HG02973 (cell line): ENCODE results near the gene MIA3.

ENCODE experiments used
- ATAC-seq: cut with Tn5 transposase; IDR thresholded peaks from one replicate; pipeline ENCODE4 v1.9.1; 2021; ENCODE audit warnings: moderate library complexity; ENCODE audit not compliant: unreplicated experiment

The MIA3 gene

DNA sequence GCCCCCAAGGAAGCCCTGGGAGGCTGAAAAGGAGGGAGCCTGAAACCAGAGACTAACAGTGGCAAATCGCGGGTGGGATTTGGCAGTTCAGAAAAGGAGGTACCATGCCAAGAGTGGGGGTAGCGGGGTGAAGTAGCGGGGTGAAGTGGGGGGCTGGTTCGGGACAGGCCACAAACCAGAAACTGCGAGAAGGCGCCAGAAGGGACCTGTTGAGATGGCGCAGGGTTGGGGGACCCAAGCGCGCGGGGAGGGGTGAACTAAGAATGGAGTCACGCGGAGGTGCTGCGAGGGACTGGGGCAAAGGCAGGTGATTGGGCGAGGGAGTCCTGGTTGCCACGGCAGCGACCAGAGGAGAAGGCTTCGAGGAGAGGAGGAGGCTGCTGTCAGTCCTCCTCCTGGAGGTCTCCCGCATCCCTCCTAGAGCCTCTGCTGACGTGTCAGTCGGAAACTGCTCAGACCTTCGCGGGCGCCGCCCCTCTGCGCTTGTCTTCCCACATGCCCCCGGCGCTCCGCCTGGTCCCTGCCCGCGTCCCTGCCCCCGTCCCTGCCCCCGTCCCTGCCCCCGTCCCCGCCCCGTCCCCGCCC lies 438 bp upstream of the MIA3 start:
- ATAC-seq: peak; percentile 86

DNA sequence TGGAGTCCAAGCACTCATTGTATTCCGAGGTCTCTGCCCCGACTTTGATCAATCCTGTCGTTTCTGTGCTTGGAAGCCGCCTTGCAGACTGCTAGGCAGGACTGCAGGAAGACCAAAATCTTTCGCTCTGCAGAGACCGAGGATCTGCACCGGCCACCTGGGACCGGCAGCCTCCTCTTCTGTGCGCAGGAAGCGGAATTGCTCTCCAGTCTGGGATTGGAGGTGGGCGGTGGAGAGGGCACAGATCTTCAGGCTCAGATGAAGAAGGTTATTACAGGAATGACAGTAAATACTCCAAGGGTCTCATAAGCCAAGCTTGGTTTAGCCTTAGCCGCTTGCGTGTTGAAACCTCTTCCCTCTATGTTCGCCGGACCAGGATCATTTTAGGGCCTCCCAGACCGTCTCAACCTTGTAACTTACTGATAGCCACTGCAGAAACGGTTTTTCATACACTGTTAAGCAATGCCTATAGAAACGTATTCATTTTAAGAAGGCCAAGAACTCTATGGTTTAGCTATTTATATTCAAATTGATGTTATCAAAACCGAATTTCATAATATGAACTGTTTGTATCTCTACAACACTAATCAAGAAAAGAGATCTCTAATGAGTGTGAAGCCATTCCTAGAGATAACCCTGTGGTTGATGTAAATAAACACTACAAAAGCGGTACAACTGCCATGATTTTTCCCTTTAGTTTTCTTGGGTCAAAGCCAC lies 1.1 kb downstream of the MIA3 start:
- ATAC-seq: no peak

DNA sequence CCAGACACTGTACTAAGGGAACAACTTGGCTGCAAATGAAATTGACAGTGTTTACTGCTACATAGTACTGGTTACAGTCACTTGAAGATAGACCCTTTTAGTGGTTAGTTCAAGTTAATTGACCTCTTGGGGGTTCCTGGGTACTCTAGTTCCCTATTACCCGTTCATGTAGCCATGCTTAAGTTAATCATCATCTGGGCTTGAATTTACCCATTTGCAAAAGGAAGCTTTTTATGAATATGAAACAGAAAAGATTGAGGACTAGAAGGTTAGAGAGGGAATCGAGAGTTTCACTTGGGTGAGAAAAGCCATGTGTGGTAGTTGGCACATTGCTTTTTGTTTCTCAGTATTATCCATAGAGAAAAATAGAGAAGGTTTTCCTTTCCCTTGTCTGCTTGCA lies 2.7 kb downstream of the MIA3 start:
- ATAC-seq: peak; percentile 29

DNA sequence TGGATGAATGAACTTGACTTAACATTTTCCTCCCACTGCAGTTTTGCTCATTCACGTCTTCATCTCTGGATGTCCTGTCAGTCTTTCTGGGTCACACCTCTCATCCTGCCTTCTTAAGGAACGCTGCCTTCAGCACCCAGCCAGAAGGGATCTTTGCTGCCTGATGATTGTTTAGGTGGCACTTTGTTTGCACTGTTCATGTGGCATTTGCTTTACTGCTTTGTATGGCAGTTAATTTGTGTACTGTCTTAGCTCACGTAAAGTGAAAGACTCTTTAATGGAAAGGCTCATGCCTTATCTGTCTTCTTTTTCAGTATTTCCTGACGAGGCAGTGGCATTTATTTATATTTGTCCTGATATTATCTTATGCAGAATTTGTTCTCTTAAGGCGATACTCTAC lies 4.9 kb downstream of the MIA3 start:
- no peak for ATAC-seq

DNA sequence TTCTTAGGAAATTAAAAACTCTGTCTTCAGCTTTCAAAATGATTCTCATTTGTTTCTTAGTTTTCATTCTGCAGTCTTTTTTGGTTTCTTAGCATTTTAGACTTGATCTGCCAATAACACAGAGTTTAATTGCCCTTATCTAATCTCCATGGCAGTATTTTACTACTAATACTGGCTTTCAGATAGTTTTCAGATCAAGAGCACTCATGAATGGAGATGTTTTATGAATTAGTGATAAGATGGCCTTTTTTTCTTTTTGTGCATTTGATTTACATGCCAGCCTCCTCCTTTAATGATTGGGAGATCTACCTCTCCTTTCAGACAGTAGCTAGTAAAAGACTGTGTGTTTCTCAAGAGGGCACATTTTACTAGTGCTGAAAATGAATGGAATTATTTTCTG lies 5.6 kb downstream of the MIA3 start:
- ATAC-seq: no peak

DNA sequence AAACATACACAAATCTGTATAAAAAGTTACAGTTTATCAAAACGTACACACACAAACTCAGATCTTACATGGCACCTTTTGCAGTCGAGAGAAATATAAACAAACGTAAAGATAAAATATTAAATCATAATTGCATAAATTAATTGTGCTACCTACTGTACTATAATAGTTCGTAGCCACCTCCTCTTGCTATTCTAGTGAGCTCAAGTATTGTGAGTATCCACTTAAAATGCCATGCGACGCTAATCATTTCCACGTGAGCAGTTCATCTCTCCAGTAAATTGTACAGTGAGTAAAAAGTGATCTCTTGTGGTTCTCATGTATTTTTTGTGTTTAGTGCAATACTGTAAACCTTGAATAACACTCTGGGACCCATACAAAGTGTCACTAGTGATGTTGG lies 6.3 kb downstream of the MIA3 start:
- ATAC-seq: no peak

DNA sequence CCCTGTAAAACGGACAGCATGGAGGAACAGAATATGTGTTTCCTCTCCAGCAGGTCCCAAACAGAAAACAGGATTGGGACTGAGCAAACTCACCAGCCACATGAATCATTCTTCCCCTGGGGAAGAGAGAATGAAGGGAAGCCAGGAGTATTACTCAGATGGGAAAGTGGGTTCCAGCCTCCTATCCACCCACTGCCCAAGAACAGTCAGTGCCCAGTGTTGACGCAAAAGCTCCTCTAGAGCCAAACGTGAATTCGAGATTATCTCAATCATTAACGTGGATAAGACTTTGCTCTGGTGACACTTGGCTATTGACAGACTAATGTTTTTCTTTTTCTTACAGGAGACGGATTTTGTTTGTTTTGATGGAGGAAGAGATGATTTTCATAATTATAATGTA lies 9.3 kb downstream of the MIA3 start:
- ATAC-seq: no peak

DNA sequence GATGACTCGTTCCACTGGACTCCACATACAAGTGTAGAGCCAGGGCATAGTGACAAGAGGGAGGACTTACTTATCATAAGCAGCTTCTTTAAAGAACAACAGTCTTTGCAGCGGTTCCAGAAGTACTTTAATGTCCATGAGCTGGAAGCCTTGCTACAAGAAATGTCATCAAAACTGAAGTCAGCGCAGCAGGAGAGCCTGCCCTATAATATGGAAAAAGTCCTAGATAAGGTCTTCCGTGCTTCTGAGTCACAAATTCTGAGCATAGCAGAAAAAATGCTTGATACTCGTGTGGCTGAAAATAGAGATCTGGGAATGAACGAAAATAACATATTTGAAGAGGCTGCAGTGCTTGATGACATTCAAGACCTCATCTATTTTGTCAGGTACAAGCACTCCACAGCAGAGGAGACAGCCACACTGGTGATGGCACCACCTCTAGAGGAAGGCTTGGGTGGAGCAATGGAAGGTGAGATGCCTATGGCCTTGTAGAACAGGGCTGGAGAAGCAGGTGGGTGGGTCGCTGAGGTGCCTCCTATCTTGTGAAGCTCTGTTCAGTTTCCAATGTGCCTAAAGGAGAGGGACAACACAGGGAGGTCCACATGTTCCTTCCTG lies 12.1 kb downstream of the MIA3 start:
- ATAC-seq: no peak

DNA sequence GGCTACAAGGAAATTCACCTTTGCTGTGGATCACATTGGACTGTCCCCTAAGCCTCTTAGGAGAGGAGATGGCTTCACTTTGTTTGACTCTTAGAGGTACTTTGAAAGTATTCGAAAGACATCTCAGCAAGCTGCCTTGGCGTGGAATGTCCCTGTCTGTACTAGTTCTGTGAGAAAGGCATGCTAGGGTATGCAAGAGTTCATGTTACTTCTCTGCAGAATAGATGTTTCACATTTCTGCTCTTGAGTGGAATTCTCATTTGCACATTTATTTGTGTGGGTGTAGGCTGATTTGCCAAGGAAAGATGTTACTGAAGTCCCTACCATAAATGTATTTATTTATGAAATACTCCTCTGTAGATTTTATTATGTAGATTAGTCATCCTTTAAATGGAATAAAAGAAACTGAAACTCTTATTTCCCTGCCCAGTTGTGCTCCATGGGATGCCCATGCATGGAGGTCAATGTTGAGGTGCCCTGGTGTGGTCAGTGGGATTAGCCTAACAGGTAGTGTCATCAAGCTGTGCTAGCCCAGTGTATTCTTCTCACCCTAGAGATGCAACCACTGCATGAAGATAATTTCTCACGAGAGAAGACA lies 13.8 kb downstream of the MIA3 start:
- no peak for ATAC-seq

DNA sequence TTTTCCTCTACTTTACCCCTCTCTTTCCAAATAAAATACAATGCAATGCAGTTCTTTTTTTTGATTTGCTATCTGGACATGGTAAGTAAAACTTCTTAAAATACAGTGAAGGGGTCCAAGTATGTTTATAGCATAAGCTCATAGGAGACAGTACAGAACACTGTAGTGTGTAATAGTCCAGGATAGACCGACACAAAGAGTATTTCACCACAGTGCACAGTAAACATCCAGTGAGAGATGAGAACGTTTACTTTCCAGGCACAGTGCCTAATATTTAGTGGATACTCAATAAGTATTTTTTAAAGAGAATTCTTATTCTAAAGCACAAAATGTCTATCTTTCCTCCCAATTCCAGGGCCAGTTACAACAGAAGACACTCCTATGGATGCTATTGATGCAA lies 14.9 kb downstream of the MIA3 start:
- no peak for ATAC-seq

DNA sequence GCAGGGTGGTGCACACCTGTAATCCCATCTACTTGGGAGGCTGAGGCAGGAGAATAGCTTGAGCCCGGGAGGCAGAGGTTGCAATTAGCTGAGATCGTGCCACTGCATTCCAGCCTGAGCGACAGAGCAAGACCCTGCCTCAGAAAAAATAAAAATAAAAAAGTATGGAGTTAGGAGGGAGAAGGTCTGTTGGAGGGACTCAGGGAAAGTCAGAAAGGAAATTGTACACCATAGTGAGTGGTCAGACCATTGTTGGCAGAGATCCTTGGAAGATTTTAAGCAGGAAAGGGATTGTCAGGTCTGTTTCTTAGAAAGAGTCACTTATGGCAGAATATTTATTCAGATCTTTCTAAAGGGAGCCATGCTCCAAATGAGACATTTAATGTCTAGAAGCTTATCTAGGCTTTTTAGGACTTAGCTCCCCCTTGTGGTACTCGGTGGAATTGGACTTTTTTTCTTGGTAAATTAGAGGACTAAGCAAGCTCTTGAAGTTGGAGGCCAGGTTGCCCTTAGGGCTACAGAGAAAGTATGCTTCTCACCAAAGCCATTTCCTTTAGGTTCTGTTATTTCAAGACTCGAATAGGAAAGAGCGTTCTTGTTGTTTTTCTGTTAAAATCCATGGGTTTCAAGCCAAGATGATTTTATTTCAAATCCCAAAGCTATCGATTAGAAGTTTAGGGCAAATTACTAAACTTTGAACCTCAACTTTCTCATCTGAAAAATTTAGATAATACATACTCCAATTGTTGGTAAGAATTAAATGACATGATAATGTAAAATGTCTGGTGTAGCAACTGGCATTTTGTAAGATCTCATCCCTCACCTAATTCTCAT lies 16.5 kb downstream of the MIA3 start:
- peak; percentile 80 for ATAC-seq

DNA sequence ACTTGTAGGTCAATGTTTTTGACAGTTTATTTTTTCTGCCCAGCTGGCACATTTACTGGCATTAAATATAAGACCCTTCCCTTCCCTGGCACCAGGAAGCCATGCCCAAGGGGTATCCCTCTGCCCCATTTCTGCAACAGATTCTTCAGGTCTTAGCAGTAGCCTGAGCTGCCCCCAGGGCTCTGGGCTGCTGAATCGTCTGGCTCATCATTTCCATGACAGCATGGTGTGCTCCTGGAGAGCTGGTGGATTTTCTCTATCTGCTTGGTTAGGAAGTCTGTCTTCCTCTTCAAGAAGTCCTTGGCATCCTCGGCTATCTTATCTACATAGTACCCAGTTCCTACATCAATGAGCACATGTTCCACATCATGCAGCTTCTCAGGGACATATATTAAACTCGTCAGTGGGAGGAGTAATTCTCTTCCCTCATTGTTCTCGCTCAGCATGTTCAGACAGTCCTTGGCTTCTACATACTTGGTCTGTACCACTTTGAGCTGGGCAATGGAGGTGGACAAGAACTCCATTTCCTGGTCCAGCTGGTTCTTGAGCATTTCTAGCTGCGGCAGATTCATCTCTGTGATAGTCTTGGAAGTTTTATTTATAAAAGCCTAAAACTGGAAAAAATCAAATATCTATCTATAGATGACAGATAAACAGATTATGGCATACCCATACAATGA lies 23.5 kb downstream of the MIA3 start:
- no peak for ATAC-seq

DNA sequence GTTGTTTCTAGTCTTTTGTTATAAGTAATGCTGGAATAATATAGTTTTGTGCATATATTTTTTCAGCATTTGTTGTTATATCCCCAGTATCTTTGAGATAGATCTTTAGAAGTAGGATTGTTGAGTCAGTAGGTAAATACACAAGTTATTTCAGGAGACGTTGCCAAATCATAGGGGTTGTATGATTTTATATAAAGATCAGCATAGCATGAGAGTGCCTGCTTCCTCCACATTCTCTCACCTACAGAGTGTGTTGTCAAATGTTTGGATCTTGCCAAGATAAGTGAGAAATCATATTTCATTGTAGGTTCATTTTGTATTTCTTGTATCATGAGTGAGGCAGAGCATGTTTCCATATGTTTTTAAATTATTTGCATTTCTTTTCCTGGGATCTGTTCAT lies 24.6 kb downstream of the MIA3 start:
- ATAC-seq: no peak

DNA sequence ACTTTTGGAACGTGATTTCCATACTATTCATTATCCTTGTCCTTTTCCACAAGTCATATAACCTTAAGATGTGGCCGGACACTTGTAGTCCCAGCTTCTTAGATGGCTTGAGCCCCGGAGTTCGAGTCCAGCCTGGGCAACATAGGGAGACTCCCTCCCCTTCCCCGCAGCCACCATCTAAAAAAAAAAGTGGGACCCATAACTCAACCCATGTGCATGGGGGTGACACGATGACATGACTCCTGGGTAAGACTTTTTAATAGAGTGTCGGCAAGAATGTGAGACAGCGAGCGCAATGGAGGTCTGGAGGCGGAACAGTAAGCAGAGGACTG lies 25.7 kb downstream of the MIA3 start:
- no peak for ATAC-seq

DNA sequence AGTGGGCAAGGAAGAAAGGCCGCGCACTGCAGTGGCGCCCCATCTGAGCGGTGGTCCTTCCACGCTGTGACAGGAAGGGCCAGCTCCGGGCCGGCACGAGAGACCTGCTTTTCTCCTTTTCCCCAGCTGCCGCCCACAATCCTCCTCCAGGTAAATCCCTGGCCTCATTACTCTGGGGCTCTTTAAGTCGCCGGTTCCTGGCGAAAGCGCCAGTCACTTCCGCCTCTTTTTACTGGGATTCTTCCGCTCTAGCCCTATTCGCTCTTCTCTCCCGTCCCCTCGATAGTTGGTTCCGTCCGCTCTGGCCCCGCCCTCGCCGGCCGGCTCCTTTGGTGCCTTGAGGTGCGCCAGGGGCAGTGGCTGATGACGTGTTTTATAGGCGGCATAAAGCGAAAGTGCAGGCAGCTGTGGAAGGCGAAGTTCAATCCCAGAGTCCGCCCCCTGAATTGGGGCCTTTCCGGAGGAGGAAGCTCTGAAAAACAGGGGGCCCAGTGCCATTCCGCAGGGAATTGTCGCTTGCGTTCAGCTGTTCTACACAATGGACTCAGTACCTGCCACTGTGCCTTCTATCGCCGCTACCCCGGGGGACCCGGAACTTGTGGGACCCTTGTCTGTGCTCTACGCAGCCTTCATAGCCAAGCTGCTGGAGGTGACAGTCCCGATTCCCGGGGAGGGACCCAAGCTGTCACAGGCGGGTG lies 26.2 kb downstream of the MIA3 start:
- peak; percentile 95 for ATAC-seq

DNA sequence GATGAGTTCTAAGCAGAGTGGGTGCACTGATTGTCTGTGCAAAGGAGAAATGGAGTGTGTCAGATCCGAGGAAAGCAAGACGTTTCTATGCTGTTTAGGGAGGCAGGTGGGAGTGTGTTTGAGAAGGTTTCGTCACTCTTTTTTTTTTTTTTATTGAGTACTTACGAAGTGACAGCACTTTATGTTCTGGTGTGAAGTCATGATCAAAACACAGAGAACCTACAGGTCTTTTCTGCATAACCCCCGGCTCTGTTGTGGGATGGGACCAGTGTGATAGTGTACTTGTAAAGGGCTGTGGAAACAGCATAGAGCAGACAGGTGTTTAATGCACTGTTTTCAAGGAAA lies 26.7 kb downstream of the MIA3 start:
- peak; percentile 7 for ATAC-seq

DNA sequence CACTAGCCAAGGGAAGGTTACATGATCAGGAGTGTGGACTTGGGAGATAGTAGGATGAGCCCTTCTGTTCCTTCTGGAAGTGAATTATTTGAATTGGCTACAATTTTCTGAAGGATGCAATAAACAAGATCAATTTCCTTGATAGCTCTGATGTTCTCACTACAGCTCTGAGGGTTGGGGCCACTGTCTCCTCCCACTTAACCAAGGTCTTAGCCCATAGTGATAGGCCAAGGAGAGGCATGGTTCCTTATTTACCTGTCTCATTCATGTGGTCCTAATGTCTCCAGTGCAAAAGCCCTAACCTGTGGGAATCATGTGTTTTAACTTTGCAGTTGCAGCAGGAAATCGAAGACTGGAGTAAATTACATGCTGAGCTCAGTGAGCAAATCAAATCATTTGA lies 34.8 kb downstream of the MIA3 start:
- ATAC-seq: no peak

DNA sequence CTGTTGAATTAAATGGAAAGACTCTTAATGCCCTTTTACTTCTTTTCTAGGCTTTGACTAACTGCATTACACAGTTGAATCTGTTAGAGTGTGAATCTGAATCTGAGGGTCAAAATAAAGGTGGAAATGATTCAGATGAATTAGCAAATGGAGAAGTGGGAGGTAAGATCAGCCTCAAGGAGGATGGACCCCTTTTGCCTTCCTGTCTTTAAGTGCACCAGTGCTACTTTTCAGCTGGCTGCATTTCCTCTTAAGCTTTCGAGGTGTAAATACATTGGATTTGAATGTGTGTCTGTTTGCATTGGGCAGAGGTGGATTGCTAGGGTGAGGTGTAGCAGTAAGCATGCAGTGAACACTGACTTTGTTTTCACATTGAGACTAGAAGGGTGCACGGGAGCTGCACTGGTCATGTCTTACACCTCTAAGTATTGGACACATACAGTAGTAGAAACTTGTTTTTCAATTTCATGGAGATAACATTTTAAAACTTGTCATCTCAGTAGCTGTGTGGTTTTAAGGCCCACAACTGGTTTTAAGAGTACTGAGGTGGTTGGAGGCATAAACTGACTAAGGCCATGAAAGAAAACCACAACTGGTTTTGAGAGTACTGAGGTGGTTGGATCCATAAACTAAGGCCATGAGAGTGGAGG lies 35.4 kb downstream of the MIA3 start:
- peak; percentile 69 for ATAC-seq

DNA sequence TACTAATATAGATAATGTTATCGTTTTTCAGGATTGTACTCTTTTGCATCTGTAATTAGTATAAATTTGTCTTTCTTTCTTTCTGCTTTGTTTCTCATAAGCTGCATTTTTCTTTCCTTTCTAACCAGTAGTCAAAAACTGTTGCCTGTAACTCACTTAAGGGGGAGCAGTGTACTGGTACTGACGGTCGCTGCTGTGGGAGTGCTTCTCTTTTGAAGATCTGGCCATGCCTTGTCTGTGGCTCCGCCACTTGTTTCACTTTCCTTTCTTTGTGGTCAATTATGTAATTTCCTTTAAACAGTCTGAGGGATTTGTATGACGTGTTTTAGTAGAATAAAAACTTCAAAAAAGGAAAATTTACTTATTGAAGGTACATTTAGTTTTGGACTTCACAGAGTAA lies 37.0 kb downstream of the MIA3 start:
- ATAC-seq: peak; percentile 86
